Activated CD8-positive, alpha-beta T cell treated with anti-CD3 and anti-CD28 coated beads for 36 hours (primary cell): ENCODE measurements around the gene SELENOM. TPM values are rescaled to one million over a fixed set of nuclear protein-coding genes. Genes with fewer than 3 reads are reported as not detected.
"Not testable (repeated sequence)": the region's sequence is repeated elsewhere in the genome, so short reads cannot be mapped to it uniquely, and the experiment has no call there.

Experiments used
- ATAC-seq: fragments of 200-7000 bp; cut with Tn5 transposase; one replicate; pipeline ENCODE4 v1.10.0; 2021; ENCODE audit warnings: mild to moderate bottlenecking, moderate library complexity
- CTCF ChIA-PET: fragments of 350-600 bp; sonication (Branson Sonifier 250); formaldehyde crosslinking; loops from one replicate; lab custom pipeline; 2021; ENCODE audit warnings: antibody characterized with exemption; lab: Charles Lee
- POLR2A ChIA-PET: fragments of 350-600 bp; sonication (Branson Sonifier 250); formaldehyde crosslinking; loops from one replicate; lab custom pipeline; 2021; ENCODE audit warnings: antibody characterized with exemption; lab: Charles Lee
- DNase-seq: peaks from one replicate; pipeline ENCODE4 v3.0.0-alpha.2; 2020
- H3K27ac Mint-ChIP-seq: one replicate; pipeline ENCODE4 v1.8.0; 2021; ENCODE audit warnings: mild to moderate bottlenecking, mixed read lengths
- H3K27me3 Mint-ChIP-seq: one replicate; pipeline ENCODE4 v1.8.0; 2021; ENCODE audit warnings: mixed read lengths
- H3K36me3 Mint-ChIP-seq: one replicate; pipeline ENCODE4 v1.8.0; 2021; ENCODE audit warnings: low read depth, mixed read lengths
- H3K4me1 Mint-ChIP-seq: one replicate; pipeline ENCODE4 v1.8.0; 2021; ENCODE audit warnings: low read depth, mixed read lengths
- H3K4me3 Mint-ChIP-seq: one replicate; pipeline ENCODE4 v1.8.0; 2021; ENCODE audit warnings: mild to moderate bottlenecking, moderate library complexity, mixed read lengths
- H3K9me3 Mint-ChIP-seq: one replicate; pipeline ENCODE4 v1.8.0; 2021; ENCODE audit warnings: mixed read lengths
- CTCF ChIP-seq: fragments of 200-600 bp; IDR thresholded peaks from one replicate; pipeline ENCODE4 v1.8.0; 2022; ENCODE audit warnings: antibody characterized with exemption, mild to moderate bottlenecking
- intact Hi-C: fragments of 100-400 bp; cut with micrococcal nuclease; formaldehyde crosslinking; loops from one replicate; pipeline ENCODE4 v1.10.0; 2022
- total RNA-seq, 2 experiments: library from RNA; stranded (reverse); gene quantifications; one replicate each; pipeline ENCODE4 v1.2.3, GENCODE V29; 2021

SELENOM gene
- total RNA-seq, 2 experiments from 2014 or later: 3.6 to 5.8 TPM

GRCh38 chr22:31062566-31063230 is 44.7 kb downstream of the SELENOM start:
- intact Hi-C loops: no loop called here
- ChIA-PET CTCF (interaction anchor here (1.8 kb wide), 1 partner anchor 143 kb away, joined by 7 read pairs; no protein-coding TSS in a partner anchor), POLR2A (interaction anchor here (0.5 to 1.3 kb wide), 3 partner anchors 18 to 71 kb away, joined by 3 to 4 read pairs (median 3); no protein-coding TSS in a partner anchor)
- DNase-seq (no peak), ATAC-seq (no peak)
- H3K4me1 Mint-ChIP-seq: no peaks in the 10 kb centered on the region
- H3K4me3 Mint-ChIP-seq: no peak overlapping the region
- no peaks in the 10 kb centered on the region for H3K9me3 Mint-ChIP-seq
- H3K27ac Mint-ChIP-seq: no peak overlapping the region
- no peaks in the 10 kb centered on the region for H3K36me3 Mint-ChIP-seq
- TF ChIP-seq CTCF: no peak
- H3K27me3 Mint-ChIP-seq: no peaks in the 10 kb centered on the region

GRCh38 chr22:31059663-31060062 is 47.7 kb downstream of the SELENOM start:
- H3K27me3 Mint-ChIP-seq, H3K9me3 Mint-ChIP-seq, H3K4me3 Mint-ChIP-seq, CTCF ChIA-PET, ATAC-seq, H3K4me1 Mint-ChIP-seq, H3K27ac Mint-ChIP-seq, POLR2A ChIA-PET, DNase-seq, intact Hi-C loops, H3K36me3 Mint-ChIP-seq: not testable (repeated sequence)

- no peaks in the 10 kb centered on the region for H3K4me1 Mint-ChIP-seq
- ChIA-PET CTCF (interaction anchor here (1.0 kb wide), 1 partner anchor 294 kb away, joined by 3 read pairs; no protein-coding TSS in a partner anchor), POLR2A (interaction anchor here (1.2 kb wide), 1 partner anchor 703 kb away, joined by 3 read pairs; no protein-coding TSS in a partner anchor)
- DNase-seq: no peak
- no peaks in the 10 kb centered on the region for H3K27me3 Mint-ChIP-seq
- no peak overlapping the region for H3K4me3 Mint-ChIP-seq
- no peak overlapping the region for H3K27ac Mint-ChIP-seq
- TF ChIP-seq CTCF: no peak
- no peak for ATAC-seq
- intact Hi-C loops: no loop called here
- no peaks in the 10 kb centered on the region for H3K36me3 Mint-ChIP-seq
- no peaks in the 10 kb centered on the region for H3K9me3 Mint-ChIP-seq
These were observed 50.3 kb downstream of the SELENOM start for GRCh38 chr22:31056986-31057599.

DNA sequence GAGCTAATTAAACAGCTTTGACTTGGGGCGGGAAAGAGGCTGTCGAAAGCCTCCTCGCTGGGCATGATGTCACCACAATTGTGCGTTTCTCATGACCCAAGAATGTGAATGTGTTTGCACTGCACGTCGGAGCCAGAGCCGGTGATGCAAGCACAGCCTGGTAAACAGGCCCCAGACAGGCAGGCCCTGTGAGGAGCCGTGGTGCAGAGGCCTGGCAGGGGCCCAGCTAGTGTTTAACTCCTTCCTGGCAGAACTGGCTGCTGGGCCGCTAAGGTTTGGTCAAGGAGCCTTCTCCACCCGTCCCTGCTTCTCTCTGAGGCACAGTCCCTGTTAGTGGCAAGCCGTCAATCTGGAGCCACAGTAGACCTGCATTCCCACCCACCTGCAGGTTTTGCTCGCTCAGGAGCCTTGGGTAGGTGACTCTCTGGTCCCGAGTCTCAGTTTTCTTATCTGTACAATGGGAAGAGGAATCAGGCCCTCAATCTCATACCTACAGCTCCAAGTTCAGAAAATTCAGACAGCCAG is 51.7 kb downstream of the SELENOM start:
- Mint-ChIP-seq H3K36me3 (no peaks in the 10 kb centered on the region), H3K27ac (no peak overlapping the region), H3K4me1 (no peaks in the 10 kb centered on the region), H3K27me3 (no peaks in the 10 kb centered on the region), H3K9me3 (no peaks in the 10 kb centered on the region), H3K4me3 (no peak overlapping the region)
- no peak for TF ChIP-seq CTCF
- POLR2A ChIA-PET: no interaction called here
- no peak for DNase-seq
- no peak for ATAC-seq
- CTCF ChIA-PET: no interaction called here
- intact Hi-C loops: no loop called here

DNA sequence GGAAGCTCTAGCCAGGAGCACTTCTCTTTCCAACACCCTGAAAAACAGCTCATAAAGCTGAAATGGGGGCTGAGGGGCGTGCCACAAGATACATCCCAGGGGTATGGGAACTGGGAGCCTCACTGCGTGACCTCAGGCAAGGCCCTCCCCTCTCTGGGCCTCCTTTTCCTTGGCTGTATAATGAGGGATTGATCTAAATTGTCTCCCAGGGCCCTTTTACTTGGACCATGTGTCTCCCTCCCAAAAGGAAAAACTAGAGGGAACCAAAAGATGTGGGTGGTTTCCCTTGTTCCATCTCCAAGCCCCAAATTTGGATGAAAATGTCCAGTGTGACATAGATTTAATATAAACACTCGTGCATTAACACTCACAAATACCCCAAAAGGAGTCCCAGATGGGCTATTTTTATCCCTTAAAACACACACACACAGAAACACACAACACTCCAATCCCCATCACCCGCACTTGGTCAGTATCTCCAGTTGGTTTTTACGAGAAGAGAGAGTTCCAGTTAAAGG is 52.2 kb downstream of the SELENOM start:
- Mint-ChIP-seq H3K27ac (no peak overlapping the region), H3K9me3 (no peaks in the 10 kb centered on the region), H3K36me3 (no peaks in the 10 kb centered on the region), H3K4me3 (no peak overlapping the region), H3K27me3 (no peaks in the 10 kb centered on the region), H3K4me1 (no peaks in the 10 kb centered on the region)
- no peak for TF ChIP-seq CTCF
- ChIA-PET POLR2A (no interaction called here), CTCF (no interaction called here)
- no peak for DNase-seq
- intact Hi-C loops: no loop called here
- ATAC-seq: no peak

Other genes starting within 250 kb of the SELENOM start
- gene MORC2, start 138.8 kb downstream of the SELENOM start, total RNA-seq: 10 to 100 TPM; 20.8 to 23.0 TPM
- 10 to 100 TPM; 45.2 to 45.7 TPM for gene TUG1, start 138.3 kb downstream of the SELENOM start, total RNA-seq
- 10 to 100 TPM; 32.0 to 36.3 TPM for gene SMTN, start 26.2 kb downstream of the SELENOM start, total RNA-seq
- under 1 TPM; 0.09 to 0.29 TPM for gene INPP5J, start 15.4 kb upstream of the SELENOM start, total RNA-seq
- gene PLA2G3, start 32.9 kb upstream of the SELENOM start, total RNA-seq: not detected
- gene RNF185, start 52.6 kb upstream of the SELENOM start, total RNA-seq: 10 to 100 TPM; 14.3 to 14.6 TPM
- gene LIMK2, start 104.7 kb upstream of the SELENOM start, total RNA-seq: 10 to 100 TPM; 23.2 to 25.5 TPM
- gene PIK3IP1, start 184.9 kb upstream of the SELENOM start, total RNA-seq: 10 to 100 TPM; 18.2 to 19.6 TPM
- 10 to 100 TPM; 28.4 to 29.0 TPM for gene PATZ1, start 238.8 kb upstream of the SELENOM start, total RNA-seq